ENCODE results near the gene ATXN1.
"Not testable (repeated sequence)": the region's sequence is repeated elsewhere in the genome, so short reads cannot be mapped to it uniquely, and the experiment has no call there.

ATXN1 gene

GRCh38 chr6:16718356-16718755 is 42.9 kb downstream of the ATXN1 start:
- no peak for FAIRE-seq

GRCh38 chr6:16717275-16717942 is 43.9 kb downstream of the ATXN1 start:
- no peak for FAIRE-seq

- no peak for FAIRE-seq
Measured at GRCh38 chr6:16716321-16716858, 44.9 kb downstream of the ATXN1 start.

DNA sequence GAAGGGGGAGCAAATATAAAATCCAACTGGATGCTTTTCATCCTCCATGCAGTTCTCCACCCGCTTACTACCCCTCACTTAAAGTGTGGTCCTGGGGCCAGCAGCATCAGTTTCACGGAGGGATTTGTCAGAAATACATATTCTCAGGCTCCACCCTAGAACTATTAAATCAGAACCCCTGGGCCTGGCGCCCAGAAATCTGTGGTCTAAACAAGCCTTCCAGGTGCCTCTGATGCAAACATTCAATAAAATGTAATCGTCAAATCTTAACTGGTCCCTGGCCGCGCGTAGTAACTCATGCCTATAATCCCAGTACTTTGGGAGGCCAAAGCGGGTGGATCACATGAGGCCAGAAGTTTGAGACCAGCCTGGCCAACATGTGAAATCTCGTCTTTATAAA is 47.7 kb downstream of the ATXN1 start:
- no peak for FAIRE-seq

GRCh38 chr6:16712931-16713484 is 48.3 kb downstream of the ATXN1 start:
- FAIRE-seq: no peak

- FAIRE-seq: no peak
Measured at GRCh38 chr6:16712255-16712930, 48.9 kb downstream of the ATXN1 start.

- no peak for FAIRE-seq
Measured at GRCh38 chr6:16711546-16712254, 49.6 kb downstream of the ATXN1 start.

- FAIRE-seq: no peak
Measured at GRCh38 chr6:16706911-16707783, 54.1 kb downstream of the ATXN1 start.

DNA sequence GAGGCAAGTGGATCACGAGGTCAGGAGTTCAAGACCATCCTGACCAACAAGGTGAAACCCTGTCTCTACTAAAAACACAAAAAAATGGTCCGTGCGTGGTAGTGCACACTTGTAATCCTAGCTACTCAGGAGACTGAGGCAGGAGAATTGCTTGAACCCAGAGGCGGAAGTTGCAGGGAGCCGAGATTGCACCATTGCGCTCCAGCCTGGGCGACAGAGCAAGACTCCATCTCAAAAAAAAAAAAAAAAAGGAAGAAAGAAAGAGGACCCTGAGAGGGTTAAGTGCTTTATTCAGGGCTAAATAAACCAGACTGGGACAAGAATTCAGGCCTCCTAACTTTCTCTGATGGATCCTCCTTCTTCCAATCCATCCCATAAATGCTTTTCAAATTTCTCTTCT is 54.8 kb downstream of the ATXN1 start:
- not testable (repeated sequence) for FAIRE-seq

DNA sequence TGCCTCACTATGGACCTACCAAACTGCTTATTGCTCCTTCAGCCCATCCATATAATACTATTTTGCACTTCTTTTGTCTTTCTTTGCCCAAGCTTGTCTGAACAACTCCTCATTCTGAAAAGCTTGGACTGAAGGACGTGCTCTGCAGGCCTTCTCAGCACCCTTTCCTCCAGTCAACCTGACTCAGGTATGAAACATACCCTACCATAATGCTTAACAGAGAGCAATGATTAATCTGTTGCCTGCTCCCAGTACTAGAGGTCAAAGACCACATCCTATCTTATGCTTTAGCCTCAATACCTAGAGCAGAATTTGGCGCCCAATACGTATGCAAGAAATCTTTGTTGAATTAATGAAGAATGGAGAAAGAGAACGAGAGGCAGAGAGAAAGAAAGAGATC is 55.2 kb downstream of the ATXN1 start:
- FAIRE-seq: no peak

DNA sequence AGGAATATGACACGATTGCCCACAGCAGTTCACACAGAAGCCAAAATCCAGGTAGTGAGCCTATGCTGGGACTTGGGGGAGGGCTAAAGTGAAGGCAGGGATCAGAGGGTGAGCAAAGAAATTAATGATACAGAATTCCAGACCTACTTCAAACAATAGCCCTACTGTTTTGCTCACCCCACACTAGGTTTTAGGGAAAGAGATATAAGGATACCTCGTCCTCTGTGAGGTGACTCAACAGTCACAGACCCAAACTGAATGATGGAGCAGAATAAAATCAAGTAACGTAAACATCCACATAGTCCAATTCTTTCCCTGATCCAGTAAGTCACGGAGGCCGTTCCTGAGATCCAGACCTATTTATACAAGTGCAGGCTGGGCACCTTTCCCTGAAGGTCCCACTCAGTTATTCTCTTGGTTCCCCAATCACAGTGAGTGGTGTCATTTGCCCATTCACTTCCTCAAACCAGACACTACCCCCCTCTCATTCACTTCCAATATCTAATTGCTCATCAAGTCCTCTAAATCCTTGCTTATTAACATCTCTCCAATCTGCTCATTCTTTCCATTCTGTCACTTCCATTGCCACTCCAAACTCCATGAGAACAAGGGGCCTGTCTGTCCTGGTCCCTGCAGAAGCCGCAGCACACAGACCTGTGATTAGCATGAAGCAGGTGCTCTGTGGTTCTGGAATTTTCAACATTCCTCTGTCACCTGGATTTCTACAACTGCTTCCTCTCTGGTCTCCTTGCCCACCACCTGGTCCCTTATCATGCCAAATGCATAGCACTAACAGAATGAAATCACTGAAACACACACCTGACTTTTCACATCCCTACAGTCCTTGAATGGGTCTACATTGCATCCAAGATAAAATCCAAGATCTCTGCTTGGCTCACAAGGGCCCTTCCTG is 55.9 kb downstream of the ATXN1 start:
- FAIRE-seq: no peak

DNA sequence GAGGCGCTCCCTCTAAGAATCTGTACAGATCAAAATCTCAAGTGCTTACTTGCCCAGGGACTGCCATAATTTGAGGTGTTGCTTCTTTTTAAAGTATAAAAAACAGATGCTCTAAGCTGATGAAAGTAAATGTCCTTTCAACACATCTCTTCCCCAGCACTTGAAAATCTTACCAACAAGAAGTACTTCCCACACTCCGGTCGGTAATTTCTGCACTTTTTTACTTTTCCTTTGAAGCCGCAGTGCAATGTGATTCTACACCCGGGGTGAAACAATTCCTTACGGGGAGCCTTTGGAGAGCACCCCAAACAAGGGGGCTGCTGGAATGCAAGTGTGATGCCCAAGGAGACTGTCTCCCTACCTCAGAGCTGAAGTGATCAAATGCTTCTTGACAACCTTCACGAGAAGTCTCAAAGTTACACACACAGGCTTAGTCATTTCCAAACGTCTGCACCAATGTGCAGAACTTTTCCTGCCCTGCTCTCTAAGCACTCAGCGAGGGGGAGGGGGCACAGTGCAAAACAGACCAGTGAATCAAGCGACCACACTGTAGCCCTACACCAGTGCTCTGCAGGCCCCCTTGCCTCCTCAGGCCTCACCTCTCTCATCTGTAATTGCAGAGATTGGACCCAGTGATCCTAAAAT is 56.7 kb downstream of the ATXN1 start:
- FAIRE-seq: no peak

GRCh38 chr6:16702627-16703378 is 58.5 kb downstream of the ATXN1 start:
- not testable (repeated sequence) for FAIRE-seq

- no peak for FAIRE-seq
Measured at GRCh38 chr6:16700916-16701234, 60.4 kb downstream of the ATXN1 start.

GRCh38 chr6:16700202-16700915 is 60.9 kb downstream of the ATXN1 start:
- FAIRE-seq: no peak

GRCh38 chr6:16698997-16699868 is 62.0 kb downstream of the ATXN1 start:
- FAIRE-seq: no peak

- FAIRE-seq: no peak
Measured at GRCh38 chr6:16698162-16698533, 63.1 kb downstream of the ATXN1 start.

DNA sequence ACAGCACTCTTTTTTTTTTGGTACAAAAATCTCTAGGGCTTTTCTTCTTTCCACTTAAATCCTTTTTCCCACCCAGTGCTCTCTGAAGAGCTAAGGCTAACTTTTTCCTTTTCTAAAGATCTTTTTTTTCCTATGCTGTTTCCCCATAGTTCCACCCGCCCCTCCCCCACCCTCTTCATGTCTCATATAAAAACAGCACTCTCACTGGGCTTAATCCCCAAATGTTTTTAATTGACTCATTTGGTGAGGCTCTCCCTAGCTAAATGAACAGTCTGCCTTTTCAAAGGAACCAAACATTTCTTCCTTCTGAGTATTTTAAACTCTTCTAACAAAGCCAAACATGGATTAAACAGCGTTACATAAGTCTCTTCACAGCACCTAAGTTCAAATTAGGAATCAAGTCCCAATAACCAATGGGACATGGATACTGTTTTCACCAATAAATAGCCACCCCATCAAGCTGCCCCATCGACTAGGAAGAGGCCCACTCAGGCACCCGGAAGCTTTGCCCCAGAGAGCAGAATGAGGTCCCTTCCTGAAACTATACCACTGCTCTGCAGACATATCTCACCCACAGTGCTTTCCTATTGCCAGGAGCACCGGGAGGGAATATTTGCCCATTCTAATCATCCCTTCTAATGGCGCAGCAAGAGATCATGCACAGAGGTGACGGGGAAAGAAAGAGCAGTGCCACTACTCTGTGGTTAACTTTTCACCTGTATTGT is 63.7 kb downstream of the ATXN1 start:
- FAIRE-seq: no peak

Data from colon (tissue), 2 donors.